K562 (cell line): Measurements from ENCODE around the gene RTL1. TPM values are rescaled to one million over a fixed set of nuclear protein-coding genes. Genes with fewer than 3 reads are reported as not detected.

Experiments used
- ATAC-seq: fragments of 200-7000 bp; cut with Tn5 transposase; 3 replicates; pipeline ENCODE4 v1.9.1; 2020; ENCODE audit warnings: moderate library complexity
- BruUV-seq: library from RNA; stranded (reverse); fragments of 400-500 nt; replicated peaks from 2 replicates; lab custom pipeline; 2021; lab: Mats Ljungman, UMichigan
- CTCF ChIA-PET: fragments of 300-600 bp; formaldehyde crosslinking; extraction: SDS; loops from one replicate; lab custom pipeline; 2021; ENCODE audit warnings: low intra/inter-chr PET ratio; lab: Yijun Ruan, JAX
- POLR2A ChIA-PET: fragments of 300-600, 350-650 bp; sonication (Branson Sonifier 250); formaldehyde crosslinking; extraction: SDS; loops from one replicate; lab custom pipeline; 2021; ENCODE audit warnings: antibody characterized with exemption, inconsistent platforms; lab: Yijun Ruan, JAX
- DNase-seq, 4 experiments: peaks; one replicate each; pipeline versions ENCODE4 v3.0.0 to v3.0.0-alpha.2; 2011 to 2018; ENCODE audit warnings: low spot score in 3 of 4, mixed read lengths in 3 of 4; ENCODE audit errors: extremely low read depth in 1 of 4
- FAIRE-seq: peaks from 2 replicates; lab custom pipeline; 2011; peaks lifted over from hg19 to GRCh38; lab: Jason Lieb, UNC
- H2AFZ ChIP-seq: 2 replicates; pipeline ENCODE4 v1.6.0; 2011; ENCODE audit warnings: low read depth, low read length, control low read depth, inconsistent platforms
- H3K27ac ChIP-seq: fragments of 200-600 bp; 3 replicates; pipeline ENCODE4 v1.8.0; 2011; ENCODE audit warnings: low read depth, mild to moderate bottlenecking, control low read depth, inconsistent platforms, low read length, moderate library complexity, mixed read lengths; ENCODE audit errors: extremely low read depth
- H3K27me3 ChIP-seq, 2 experiments: fragments of 300-600 bp in 1 of 2; 2 replicates in 1 of 2; 3 replicates in 1 of 2; pipeline versions ENCODE4 v1.6.0 to v1.8.0; 2011; ENCODE audit warnings: inconsistent platforms in 2 of 2, low read length in 2 of 2, mild to moderate bottlenecking in 1 of 2, mixed read lengths in 1 of 2, moderate library complexity in 1 of 2; ENCODE audit not compliant: control insufficient read depth in 2 of 2, insufficient read depth in 2 of 2
- H3K36me3 ChIP-seq: fragments of 300-600 bp; 3 replicates; pipeline ENCODE4 v1.8.0; 2011; ENCODE audit warnings: mild to moderate bottlenecking, low read length, inconsistent platforms; ENCODE audit not compliant: control insufficient read depth, insufficient read depth
- H3K4me1 ChIP-seq, 2 experiments: fragments of 200-600 bp in 1 of 2; replicated peaks in 1 of 2; 2 replicates in 1 of 2; 3 replicates in 1 of 2; pipeline versions ENCODE4 v1.5.1 to v1.8.0; 2011; ENCODE audit warnings: inconsistent platforms in 2 of 2, low read length in 2 of 2, mild to moderate bottlenecking in 1 of 2, mixed read lengths in 1 of 2, moderate library complexity in 1 of 2; ENCODE audit not compliant: control insufficient read depth in 2 of 2, insufficient read depth in 2 of 2
- H3K4me2 ChIP-seq: 2 replicates; pipeline ENCODE4 v1.6.1; 2011; ENCODE audit warnings: low read length, control low read depth, inconsistent platforms, mixed read lengths; ENCODE audit not compliant: insufficient read depth
- H3K4me3 ChIP-seq: fragments of 200-600 bp; sonication (generic), shearing (Covaris generic); 2 replicates; pipeline ENCODE4 v1.5.1; 2016; ENCODE audit warnings: control low read depth, inconsistent platforms
- H3K79me2 ChIP-seq: fragments of 200-600 bp; 3 replicates; pipeline ENCODE4 v1.8.0; 2011; ENCODE audit warnings: low read length, inconsistent platforms; ENCODE audit not compliant: control insufficient read depth, insufficient read depth
- H3K9ac ChIP-seq, 2 experiments: 2 replicates each; pipeline versions ENCODE4 v1.6.0 to v1.6.1; 2011; ENCODE audit warnings: low read depth in 2 of 2, low read length in 2 of 2, control low read depth in 1 of 2, inconsistent platforms in 1 of 2, mild to moderate bottlenecking in 1 of 2, mixed read lengths in 1 of 2; ENCODE audit not compliant: insufficient read depth in 1 of 2
- H3K9me1 ChIP-seq: one replicate; pipeline ENCODE4 v1.6.0; 2011; ENCODE audit warnings: inconsistent platforms, mild to moderate bottlenecking, low read length, moderate library complexity; ENCODE audit not compliant: control insufficient read depth, insufficient read depth
- H3K9me3 ChIP-seq: replicated peaks from 2 replicates; pipeline ENCODE4 v1.5.1; 2011; ENCODE audit warnings: low read depth, low read length, inconsistent platforms; ENCODE audit not compliant: control insufficient read depth, insufficient read depth
- H4K20me1 ChIP-seq: replicated peaks from 2 replicates; pipeline ENCODE4 v1.6.1; 2011; ENCODE audit warnings: low read length, inconsistent platforms, mixed read lengths; ENCODE audit not compliant: control insufficient read depth, insufficient read depth
- ARID3A ChIP-seq: IDR thresholded peaks from 2 replicates; pipeline ENCODE4 v1.6.1; 2012; ENCODE audit warnings: low read depth, low read length, improper control_type of control experiment, borderline replicate concordance
- ATF4 ChIP-seq: fragments of 450-650 bp; formaldehyde crosslinking; IDR thresholded peaks from 2 replicates; pipeline ENCODE4 v1.4.0; 2022; ENCODE audit warnings: mild to moderate bottlenecking, moderate library complexity
- CBFA2T3 ChIP-seq: fragments of 450-650 bp; IDR thresholded peaks from 2 replicates; pipeline ENCODE4 v1.6.1; 2017
- FOS ChIP-seq: IDR thresholded peaks from 3 replicates; pipeline ENCODE4 v1.6.1; 2011; ENCODE audit not compliant: insufficient read length; ENCODE audit errors: extremely low read depth
- HES1 ChIP-seq: fragments of 450-650 bp; IDR thresholded peaks from 2 replicates; pipeline ENCODE4 v1.6.1; 2016; ENCODE audit warnings: low read depth, mild to moderate bottlenecking, moderate library complexity
- HMGN3 ChIP-seq: IDR thresholded peaks from 2 replicates; pipeline ENCODE4 v1.6.1; 2011; ENCODE audit warnings: borderline replicate concordance, low read depth, mild to moderate bottlenecking, mixed read lengths, low read length; ENCODE audit not compliant: insufficient read length; ENCODE audit errors: extremely low read depth
- L3MBTL2 ChIP-seq: fragments of 450-650 bp; IDR thresholded peaks from 2 replicates; pipeline ENCODE4 v1.6.1; 2016; ENCODE audit warnings: mild to moderate bottlenecking, moderate library complexity
- MED1 ChIP-seq: sonication (generic); formaldehyde crosslinking; IDR thresholded peaks from 2 replicates; pipeline ENCODE4 v1.8.1; 2023; ENCODE audit warnings: missing genetic modification reagents, borderline replicate concordance
- RB1 ChIP-seq: fragments of 450-650 bp; IDR thresholded peaks from 2 replicates; pipeline ENCODE4 v1.6.1; 2017; ENCODE audit warnings: low read depth, mild to moderate bottlenecking
- ZBTB49 ChIP-seq: sonication (generic); formaldehyde crosslinking; IDR thresholded peaks from 2 replicates; pipeline ENCODE4 v1.8.0; 2022; ENCODE audit warnings: missing genetic modification reagents, mild to moderate bottlenecking, borderline replicate concordance
- ZNF12 ChIP-seq: sonication (generic); formaldehyde crosslinking; IDR thresholded peaks from 2 replicates; pipeline ENCODE4 v1.4.0; 2020; ENCODE audit warnings: mild to moderate bottlenecking, missing genetic modification reagents
- WGBS: fragments of 100-300 bp; shearing (Covaris generic); methylation state at CpG from one replicate; pipeline ENCODE4 v1.1.6; 2016; ENCODE audit warnings: low coverage, mixed read lengths; ENCODE audit not compliant: insufficient coverage; ENCODE audit errors: missing lambda C conversion rate; 5-methylcytosine and 5-hydroxymethylcytosine counted together
- in situ Hi-C: fragments of 300-500 bp; cut with MboI; formaldehyde crosslinking; loops from 4 replicates; pipeline ENCODE4 v1.15.0; 2018; ENCODE audit warnings: inconsistent platforms, mixed read lengths
- intact Hi-C: fragments of 100-400 bp; cut with micrococcal nuclease; formaldehyde crosslinking; loops from 2 replicates; pipeline ENCODE4 v1.14.2; 2022
- polyA plus RNA-seq, 8 experiments: library from polyadenylated mRNA; depleted of rRNA in 4 of 8; stranded (reverse) in 5 of 8; unstranded in 3 of 8; fragments of >200 nt; fragmentation: Nextera tagmentation in 2 of 8; fragmentation: Illumina TruSeq in 1 of 8; extraction: Ambion mirVana in 2 of 8; extraction: Trizol in 1 of 8; gene quantifications; 2 replicates each; pipeline versions ENCODE4 v1.2.1 to v1.2.3, GENCODE V29; 2011 to 2014; ENCODE audit warnings: inconsistent platforms in 1 of 8, missing spikeins in 1 of 8
- total RNA-seq, 7 experiments: library from RNA; depleted of rRNA in 6 of 7; stranded (reverse); fragments of >200 nt in 6 of 7; fragmentation: Illumina TruSeq in 2 of 7; extraction: Trizol in 2 of 7; gene quantifications; 2 replicates each; pipeline versions ENCODE4 v1.2.1 to v1.2.3, GENCODE V29; 2011 to 2021; ENCODE audit warnings: low replicate concordance in 1 of 7

Gene RTL1
- total and polyA plus RNA-seq, 9 of the 15 experiments (the other 6 are each of a cell fraction or from before 2014, with no cell fraction given) = not detected

GRCh38 chr14:100899884-100900771 is 3.4 kb downstream of the RTL1 start (continued):
- TF ChIP-seq CBFA2T3 (no peak), L3MBTL2 (peak; percentile 66; the same call in 1 of the 2 replicates), FOS (no peak), HMGN3 (no peak)

GRCh38 chr14:100898935-100899883 is 4.3 kb downstream of the RTL1 start:
- ATAC-seq (no peak), DNase-seq (no peak), FAIRE-seq (no peak)
- ChIA-PET POLR2A (no interaction called here), CTCF (interaction anchor here (1.1 to 2.0 kb wide), 2 partner anchors 9 to 48 kb away, joined by 3 to 13 read pairs; no protein-coding TSS in a partner anchor)
- Histone ChIP-seq H3K9ac (peak overlapping the region in 1 of 2 experiments; percentile 8; a peak in 1 of 4 replicates), H3K27ac (no peak overlapping the region), H3K9me3 (no peaks in the 10 kb centered on the region), H3K9me1 (no peaks in the 10 kb centered on the region), H3K4me2 (peak overlapping the region; percentile 36; the same call in 1 of the 2 replicates), H3K36me3 (no peaks in the 10 kb centered on the region), H3K4me1 (peaks cover 13 to 32% of the 10 kb centered on the region in 2 experiments), H3K79me2 (no peaks in the 10 kb centered on the region), H2AFZ (peak overlapping the region; percentile 75), H4K20me1 (no peaks in the 10 kb centered on the region), H3K4me3 (no peak overlapping the region), H3K27me3 (0 out of 5 replicates have a peak, but pooled peaks cover 0 to 3% of the 10 kb centered on the region in 2 experiments)
- BruUV-seq = no TSS peak
- in situ Hi-C loops = loop anchor here (5.0 kb wide), 1 partner anchor 237 kb away; no protein-coding TSS in a partner anchor
- WGBS = 53% methylated on average over 14 of the region's 21 CpGs
- intact Hi-C loops = no loop called here
- TF ChIP-seq ZBTB49 (no peak), ZNF12 (CRISPR knock-in tag) (no peak), HES1 (no peak), RB1 (no peak), MED1 (CRISPR knock-in tag) (no peak), ATF4 (no peak), ARID3A (no peak)
